ENCODE results near the gene TTLL11. TPM values are rescaled to one million over a fixed set of nuclear protein-coding genes. Genes with fewer than 3 reads are reported as not detected.

TTLL11 gene
- polyA plus RNA-seq, 1 of the 3 experiments (the other 2 are of a cell fraction): 6.8 TPM

GRCh38 chr9:121815546-121816448, 277.3 kb downstream of the TTLL11 start:
- peaks cover 0 to 16% of the 10 kb centered on the region in 2 experiments; a peak in 2 of 4 replicates for H3K4me1 ChIP-seq (ENCODE audit: control insufficient read depth in 1 of 2, insufficient read depth in 2 of 2, low read depth in 1 of 2, low read length in 1 of 2)
- TF ChIP-seq TAF1 (IDR thresholded peaks at IDR 0.05; ENCODE audit: borderline replicate concordance, low read depth, low read length) (no peak), FOXM1 (IDR thresholded peaks at IDR 0.05; ENCODE audit: low read depth) (no peak), ZBTB33 (IDR thresholded peaks at IDR 0.05; ENCODE audit: borderline replicate concordance, low read depth) (no peak), POLR2AphosphoS5 (IDR thresholded peaks at IDR 0.05; ENCODE audit: low read depth, low read length) (no peak), YY1 (IDR thresholded peaks at IDR 0.05; ENCODE audit: low read depth) (no peak), EZH2phosphoT487 (IDR thresholded peaks at IDR 0.05; ENCODE audit: borderline replicate concordance, low read depth) (no peak), CTCF (IDR thresholded peaks at IDR 0.05) (no peak), USF2 (IDR thresholded peaks at IDR 0.05; ENCODE audit: borderline replicate concordance, low read depth, low read length) (no peak), ELF1 (IDR thresholded peaks at IDR 0.05) (no peak), RXRA (IDR thresholded peaks at IDR 0.05; ENCODE audit: borderline replicate concordance, low read depth) (no peak), FOSL2 (IDR thresholded peaks at IDR 0.05; ENCODE audit: borderline replicate concordance, low read depth) (no peak), PBX3 (IDR thresholded peaks at IDR 0.05) (no peak), SIN3A (IDR thresholded peaks at IDR 0.05; ENCODE audit: borderline replicate concordance, low read depth, low read length) (no peak), RCOR1 (IDR thresholded peaks at IDR 0.05; ENCODE audit: low read length) (no peak), EP300 (IDR thresholded peaks at IDR 0.05; ENCODE audit: borderline replicate concordance in 1 of 2, low read depth in 1 of 2, low read length in 1 of 2) (no peak), FOXJ3 (CRISPR knock-in tag; IDR thresholded peaks at IDR 0.05) (no peak), SMC3 (IDR thresholded peaks at IDR 0.05; ENCODE audit: low read depth, low read length) (no peak), NRF1 (IDR thresholded peaks at IDR 0.05; ENCODE audit: low read depth, low read length) (no peak)
- no peaks in the 10 kb centered on the region for H3K9me2 ChIP-seq
- H2AFZ ChIP-seq (ENCODE audit: low read depth): no peak overlapping the region
- 83% methylated on average over 31 of the region's 31 CpGs for WGBS (ENCODE audit: low lambda C conversion rate)
- no peak overlapping the region for H3K9ac ChIP-seq
- ChIA-PET POLR2A (no interaction called here), CTCF (interaction anchor here (1.1 kb wide), 1 partner anchor 181 kb away, joined by 3 read pairs; no protein-coding TSS in a partner anchor)
- no peaks in the 10 kb centered on the region for H4K20me1 ChIP-seq (ENCODE audit: insufficient read depth)
- no peaks in the 10 kb centered on the region for H3K79me2 ChIP-seq (ENCODE audit: insufficient read depth)
- no peak overlapping the region for H3K27ac ChIP-seq (ENCODE audit: low read depth in 2 of 2, low read length in 1 of 2)
- H3K4me3 ChIP-seq (ENCODE audit: low read depth in 2 of 2, low read length in 1 of 2): no peak overlapping the region
- no peak for DNase-seq
- H3K4me2 ChIP-seq: no peak overlapping the region
- no peaks in the 10 kb centered on the region for H3K36me3 ChIP-seq (replicated peaks in 1 of 2; ENCODE audit: control insufficient read depth in 1 of 2, insufficient read depth in 2 of 2, low read length in 1 of 2)
- no peaks in the 10 kb centered on the region for H3F3A ChIP-seq (replicated peaks; ENCODE audit: insufficient read depth)
- no peaks in the 10 kb centered on the region for H3K27me3 ChIP-seq (ENCODE audit: insufficient read depth)
- no peaks in the 10 kb centered on the region for H3K9me3 ChIP-seq

Measured in SK-N-SH (cell line).